ENCODE results near the gene NAA10. TPM values are rescaled to one million over a fixed set of nuclear protein-coding genes. Genes with fewer than 3 reads are reported as not detected.

NAA10 gene
- polyA plus RNA-seq, 1 donor from 2014 or later, result 117 TPM

DNA sequence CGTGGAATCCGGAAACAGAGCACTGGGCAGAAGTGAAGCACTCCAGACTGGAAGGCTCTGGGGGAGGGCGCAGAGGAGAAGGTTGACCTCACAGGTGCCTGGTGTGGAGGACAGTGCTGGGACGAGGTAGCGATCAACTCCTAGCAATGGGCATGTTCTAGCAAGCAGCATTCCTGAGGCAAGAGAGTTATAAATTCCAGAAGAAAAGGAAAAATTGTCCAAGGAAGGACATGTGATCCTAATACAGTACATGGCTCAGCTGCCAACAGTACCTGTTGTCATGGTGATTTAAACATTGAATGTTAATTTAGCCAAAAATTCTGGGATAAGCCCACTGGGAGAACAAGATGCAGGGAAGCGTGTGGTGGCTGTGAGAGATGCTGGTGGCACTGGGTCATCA lies 17.0 kb downstream of the NAA10 start:
- no peaks in the 10 kb centered on the region for H3F3A ChIP-seq (ENCODE audit: insufficient read depth, low read length, poor library complexity, severe bottlenecking)
- H3K9ac ChIP-seq (ENCODE audit: low read length), result no peak overlapping the region
- no peaks in the 10 kb centered on the region for H4K20me1 ChIP-seq (ENCODE audit: insufficient read depth)
- H2AFZ ChIP-seq (ENCODE audit: low read depth, low read length), result no peak overlapping the region
- no peak overlapping the region for H3K4me2 ChIP-seq (ENCODE audit: low read length)
- H3K4me3 ChIP-seq (ENCODE audit: low read length), result no peak overlapping the region
- H3K27ac ChIP-seq (ENCODE audit: low read length), result no peak overlapping the region
- H3K9me2 ChIP-seq (ENCODE audit: insufficient read depth, low read length), result no peaks in the 10 kb centered on the region
- no peaks in the 10 kb centered on the region for H3K27me3 ChIP-seq (ENCODE audit: insufficient read depth, low read depth, low read length)
- H3K9me3 ChIP-seq (ENCODE audit: low read length), result no peaks in the 10 kb centered on the region
- H3K79me2 ChIP-seq (replicated peaks; ENCODE audit: insufficient read depth, low read length), result no peaks in the 10 kb centered on the region
- H3K36me3 ChIP-seq (ENCODE audit: insufficient read depth, low read length), result no peaks in the 10 kb centered on the region
- TF ChIP-seq MXI1 (conservative IDR thresholded peaks at IDR 0.05; ENCODE audit: poor library complexity, severe bottlenecking) (no peak), EZH2 (IDR thresholded peaks at IDR 0.05; ENCODE audit: borderline replicate concordance, insufficient read depth, low read length, poor library complexity, severe bottlenecking) (no peak), RAD21 (conservative IDR thresholded peaks at IDR 0.05) (no peak), TAF1 (IDR thresholded peaks at IDR 0.05; ENCODE audit: low read depth) (no peak), EP300 (conservative IDR thresholded peaks at IDR 0.05; ENCODE audit: poor library complexity, severe bottlenecking) (no peak), POLR2AphosphoS5 (IDR thresholded peaks at IDR 0.05) (no peak), SMC3 (conservative IDR thresholded peaks at IDR 0.05; ENCODE audit: poor library complexity) (no peak)
- TF ChIP-seq, protein P1, sequence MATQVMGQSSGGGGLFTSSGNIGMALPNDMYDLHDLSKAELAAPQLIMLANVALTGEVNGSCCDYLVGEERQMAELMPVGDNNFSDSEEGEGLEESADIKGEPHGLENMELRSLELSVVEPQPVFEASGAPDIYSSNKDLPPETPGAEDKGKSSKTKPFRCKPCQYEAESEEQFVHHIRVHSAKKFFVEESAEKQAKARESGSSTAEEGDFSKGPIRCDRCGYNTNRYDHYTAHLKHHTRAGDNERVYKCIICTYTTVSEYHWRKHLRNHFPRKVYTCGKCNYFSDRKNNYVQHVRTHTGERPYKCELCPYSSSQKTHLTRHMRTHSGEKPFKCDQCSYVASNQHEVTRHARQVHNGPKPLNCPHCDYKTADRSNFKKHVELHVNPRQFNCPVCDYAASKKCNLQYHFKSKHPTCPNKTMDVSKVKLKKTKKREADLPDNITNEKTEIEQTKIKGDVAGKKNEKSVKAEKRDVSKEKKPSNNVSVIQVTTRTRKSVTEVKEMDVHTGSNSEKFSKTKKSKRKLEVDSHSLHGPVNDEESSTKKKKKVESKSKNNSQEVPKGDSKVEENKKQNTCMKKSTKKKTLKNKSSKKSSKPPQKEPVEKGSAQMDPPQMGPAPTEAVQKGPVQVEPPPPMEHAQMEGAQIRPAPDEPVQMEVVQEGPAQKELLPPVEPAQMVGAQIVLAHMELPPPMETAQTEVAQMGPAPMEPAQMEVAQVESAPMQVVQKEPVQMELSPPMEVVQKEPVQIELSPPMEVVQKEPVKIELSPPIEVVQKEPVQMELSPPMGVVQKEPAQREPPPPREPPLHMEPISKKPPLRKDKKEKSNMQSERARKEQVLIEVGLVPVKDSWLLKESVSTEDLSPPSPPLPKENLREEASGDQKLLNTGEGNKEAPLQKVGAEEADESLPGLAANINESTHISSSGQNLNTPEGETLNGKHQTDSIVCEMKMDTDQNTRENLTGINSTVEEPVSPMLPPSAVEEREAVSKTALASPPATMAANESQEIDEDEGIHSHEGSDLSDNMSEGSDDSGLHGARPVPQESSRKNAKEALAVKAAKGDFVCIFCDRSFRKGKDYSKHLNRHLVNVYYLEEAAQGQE (IDR thresholded peaks at IDR 0.05; ENCODE audit: borderline replicate concordance), result no peak
- TF ChIP-seq, protein P2, sequence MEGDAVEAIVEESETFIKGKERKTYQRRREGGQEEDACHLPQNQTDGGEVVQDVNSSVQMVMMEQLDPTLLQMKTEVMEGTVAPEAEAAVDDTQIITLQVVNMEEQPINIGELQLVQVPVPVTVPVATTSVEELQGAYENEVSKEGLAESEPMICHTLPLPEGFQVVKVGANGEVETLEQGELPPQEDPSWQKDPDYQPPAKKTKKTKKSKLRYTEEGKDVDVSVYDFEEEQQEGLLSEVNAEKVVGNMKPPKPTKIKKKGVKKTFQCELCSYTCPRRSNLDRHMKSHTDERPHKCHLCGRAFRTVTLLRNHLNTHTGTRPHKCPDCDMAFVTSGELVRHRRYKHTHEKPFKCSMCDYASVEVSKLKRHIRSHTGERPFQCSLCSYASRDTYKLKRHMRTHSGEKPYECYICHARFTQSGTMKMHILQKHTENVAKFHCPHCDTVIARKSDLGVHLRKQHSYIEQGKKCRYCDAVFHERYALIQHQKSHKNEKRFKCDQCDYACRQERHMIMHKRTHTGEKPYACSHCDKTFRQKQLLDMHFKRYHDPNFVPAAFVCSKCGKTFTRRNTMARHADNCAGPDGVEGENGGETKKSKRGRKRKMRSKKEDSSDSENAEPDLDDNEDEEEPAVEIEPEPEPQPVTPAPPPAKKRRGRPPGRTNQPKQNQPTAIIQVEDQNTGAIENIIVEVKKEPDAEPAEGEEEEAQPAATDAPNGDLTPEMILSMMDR (IDR thresholded peaks at IDR 0.05; ENCODE audit: poor library complexity, severe bottlenecking), result no peak

DNA sequence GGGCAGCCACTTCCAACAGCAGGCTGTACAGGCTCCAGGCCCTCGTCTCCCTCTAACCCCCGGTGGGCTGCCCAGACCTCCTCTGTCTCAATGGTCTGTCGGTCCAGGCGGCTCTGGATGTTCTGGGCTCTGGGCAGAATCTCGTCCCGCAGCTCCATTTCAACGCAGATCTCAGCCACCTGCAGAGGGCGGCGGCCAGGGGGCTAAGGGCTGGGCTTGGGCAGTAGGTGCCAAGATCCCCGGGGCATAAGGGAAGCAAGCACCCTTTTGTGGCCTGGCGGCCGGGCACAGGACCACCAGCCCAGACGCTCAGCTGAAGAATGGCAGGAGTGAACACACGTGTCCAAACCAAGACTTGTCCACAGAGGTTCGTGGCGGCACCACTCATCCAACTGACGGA lies 21.1 kb downstream of the NAA10 start:
- no peak overlapping the region for H3K9ac ChIP-seq (ENCODE audit: low read length)
- H2AFZ ChIP-seq (ENCODE audit: low read depth, low read length), result no peak overlapping the region
- no peaks in the 10 kb centered on the region for H3K9me3 ChIP-seq (ENCODE audit: low read length)
- H4K20me1 ChIP-seq (ENCODE audit: insufficient read depth), result no peaks in the 10 kb centered on the region
- H3K27ac ChIP-seq (ENCODE audit: low read length), result no peak overlapping the region
- H3K27me3 ChIP-seq (ENCODE audit: insufficient read depth, low read depth, low read length), result no peaks in the 10 kb centered on the region
- H3K79me2 ChIP-seq (replicated peaks; ENCODE audit: insufficient read depth, low read length), result no peaks in the 10 kb centered on the region
- no peak overlapping the region for H3K4me2 ChIP-seq (ENCODE audit: low read length)
- H3K4me3 ChIP-seq (ENCODE audit: low read length), result no peak overlapping the region
- no peaks in the 10 kb centered on the region for H3K9me2 ChIP-seq (ENCODE audit: insufficient read depth, low read length)
- no peaks in the 10 kb centered on the region for H3F3A ChIP-seq (ENCODE audit: insufficient read depth, low read length, poor library complexity, severe bottlenecking)
- no peaks in the 10 kb centered on the region for H3K36me3 ChIP-seq (ENCODE audit: insufficient read depth, low read length)
- TF ChIP-seq EZH2 (IDR thresholded peaks at IDR 0.05; ENCODE audit: borderline replicate concordance, insufficient read depth, low read length, poor library complexity, severe bottlenecking), result no peak
- no peak for TF ChIP-seq MXI1 (conservative IDR thresholded peaks at IDR 0.05; ENCODE audit: poor library complexity, severe bottlenecking)
- no peak for TF ChIP-seq SMC3 (conservative IDR thresholded peaks at IDR 0.05; ENCODE audit: poor library complexity)
- no peak for TF ChIP-seq RAD21 (conservative IDR thresholded peaks at IDR 0.05)
- TF ChIP-seq EP300 (conservative IDR thresholded peaks at IDR 0.05; ENCODE audit: poor library complexity, severe bottlenecking), result no peak
- no peak for TF ChIP-seq POLR2AphosphoS5 (IDR thresholded peaks at IDR 0.05)
- TF ChIP-seq TAF1 (IDR thresholded peaks at IDR 0.05; ENCODE audit: low read depth), result no peak
- TF ChIP-seq, protein P1 (IDR thresholded peaks at IDR 0.05; ENCODE audit: borderline replicate concordance), result no peak
- TF ChIP-seq, protein P2 (IDR thresholded peaks at IDR 0.05; ENCODE audit: poor library complexity, severe bottlenecking), result no peak
